Neural cell (in vitro differentiated cells): ENCODE results near the gene CDKAL1. TPM values are rescaled to one million over a fixed set of nuclear protein-coding genes. Genes with fewer than 3 reads are reported as not detected.

Experiments
- H2AFZ ChIP-seq: fragments of 200-600, 300-800 bp; sonication (generic), shearing (Covaris generic); 2 replicates; pipeline ENCODE4 v1.6.0; 2014; ENCODE audit warnings: low read depth, mild to moderate bottlenecking, antibody characterized with exemption, low read length, moderate library complexity
- H3F3A ChIP-seq: fragments of 200-600 bp; shearing (Covaris generic); 2 replicates; pipeline ENCODE4 v1.6.1; 2016; ENCODE audit warnings: mild to moderate bottlenecking, moderate library complexity, mixed read lengths, antibody characterized with exemption, low read length; ENCODE audit not compliant: insufficient read depth, poor library complexity, severe bottlenecking
- H3K27ac ChIP-seq: fragments of 200-600, 300-800 bp; sonication (generic), shearing (Covaris generic); 2 replicates; pipeline ENCODE4 v1.5.1; 2014; ENCODE audit warnings: mild to moderate bottlenecking, low read length, moderate library complexity
- H3K27me3 ChIP-seq: fragments of 300-800, 200-600 bp; sonication (generic), shearing (Covaris generic); 2 replicates; pipeline ENCODE4 v1.6.0; 2014; ENCODE audit warnings: mild to moderate bottlenecking, low read depth, low read length, moderate library complexity; ENCODE audit not compliant: insufficient read depth
- H3K36me3 ChIP-seq: fragments of 300-800, 200-600 bp; sonication (generic), shearing (Covaris generic); 2 replicates; pipeline ENCODE4 v1.5.1; 2014; ENCODE audit warnings: mild to moderate bottlenecking, antibody characterized with exemption, low read length, moderate library complexity; ENCODE audit not compliant: insufficient read depth
- H3K4me2 ChIP-seq: fragments of 300-800, 200-600 bp; sonication (generic), shearing (Covaris generic); 2 replicates; pipeline ENCODE4 v1.6.0; 2014; ENCODE audit warnings: mild to moderate bottlenecking, low read length
- H3K4me3 ChIP-seq: fragments of 300-800, 200-600 bp; sonication (generic), shearing (Covaris generic); 2 replicates; pipeline ENCODE4 v1.5.1; 2014; ENCODE audit warnings: mild to moderate bottlenecking, low read length, moderate library complexity
- H3K79me2 ChIP-seq: fragments of 200-600 bp; shearing (Covaris generic); replicated peaks from 2 replicates; pipeline ENCODE4 v1.6.0; 2014; ENCODE audit warnings: mild to moderate bottlenecking, low read length, moderate library complexity; ENCODE audit not compliant: insufficient read depth
- H3K9ac ChIP-seq: fragments of 300-800, 200-600 bp; sonication (generic), shearing (Covaris generic); 2 replicates; pipeline ENCODE4 v1.6.1; 2016; ENCODE audit warnings: mild to moderate bottlenecking, low read length, mixed read lengths
- H3K9me2 ChIP-seq: fragments of 200-600 bp; shearing (Covaris generic); 2 replicates; pipeline ENCODE4 v1.6.1; 2016; ENCODE audit warnings: mild to moderate bottlenecking, low read length, mixed read lengths; ENCODE audit not compliant: insufficient read depth
- H3K9me3 ChIP-seq: fragments of 200-600, 300-800 bp; sonication (generic), shearing (Covaris generic); 2 replicates; pipeline ENCODE4 v1.6.1; 2016; ENCODE audit warnings: mild to moderate bottlenecking, mixed run types, low read length, moderate library complexity, mixed read lengths
- H4K20me1 ChIP-seq: fragments of 200-600 bp; shearing (Covaris generic); 2 replicates; pipeline ENCODE4 v1.6.1; 2016; ENCODE audit warnings: mild to moderate bottlenecking, mixed run types; ENCODE audit not compliant: insufficient read depth
- CTCF ChIP-seq: fragments of 450-650 bp; IDR thresholded peaks from 2 replicates; pipeline ENCODE4 v1.5.1; 2014; ENCODE audit warnings: antibody characterized with exemption, mild to moderate bottlenecking, moderate library complexity; ENCODE audit not compliant: poor library complexity, severe bottlenecking
- EP300 ChIP-seq: fragments of 450-650 bp; conservative IDR thresholded peaks from 2 replicates; pipeline ENCODE4 v1.6.1; 2014; ENCODE audit warnings: antibody characterized with exemption, mild to moderate bottlenecking, moderate library complexity; ENCODE audit not compliant: poor library complexity, severe bottlenecking
- EZH2 ChIP-seq: fragments of 200-600, 300-800 bp; shearing (Covaris generic), sonication (generic); IDR thresholded peaks from 2 replicates; pipeline ENCODE4 v1.6.1; 2014; ENCODE audit warnings: antibody characterized with exemption, low read length, borderline replicate concordance, mild to moderate bottlenecking; ENCODE audit not compliant: insufficient read depth, poor library complexity, severe bottlenecking
- MXI1 ChIP-seq: fragments of 450-650 bp; conservative IDR thresholded peaks from 2 replicates; pipeline ENCODE4 v1.6.1; 2014; ENCODE audit warnings: antibody characterized with exemption, mild to moderate bottlenecking; ENCODE audit not compliant: poor library complexity, severe bottlenecking
- POLR2AphosphoS5 ChIP-seq: IDR thresholded peaks from 2 replicates; pipeline ENCODE4 v1.6.1; 2012
- RAD21 ChIP-seq: fragments of 450-650 bp; conservative IDR thresholded peaks from 2 replicates; pipeline ENCODE4 v1.6.1; 2014; ENCODE audit warnings: antibody characterized with exemption, mild to moderate bottlenecking, moderate library complexity
- REST ChIP-seq: IDR thresholded peaks from 2 replicates; pipeline ENCODE4 v1.6.1; 2012; ENCODE audit warnings: borderline replicate concordance
- SMC3 ChIP-seq: fragments of 450-650 bp; conservative IDR thresholded peaks from 2 replicates; pipeline ENCODE4 v1.6.1; 2014; ENCODE audit warnings: antibody characterized with exemption, mild to moderate bottlenecking, moderate library complexity; ENCODE audit not compliant: poor library complexity
- TAF1 ChIP-seq: IDR thresholded peaks from 2 replicates; pipeline ENCODE4 v1.6.1; 2012; ENCODE audit warnings: low read depth
- polyA plus RNA-seq: library from polyadenylated mRNA; depleted of rRNA; stranded (reverse); fragments of >200 nt; gene quantifications from 2 replicates; pipeline ENCODE4 v1.2.3, GENCODE V29; 2014

The CDKAL1 gene
- polyA plus RNA-seq, 1 donor from 2014 or later: 10.7 TPM

- no peaks in the 10 kb centered on the region for H4K20me1 ChIP-seq
- no peaks in the 10 kb centered on the region for H3F3A ChIP-seq
- no peaks in the 10 kb centered on the region for H3K27me3 ChIP-seq
- H3K9ac ChIP-seq: no peak overlapping the region
- no peaks in the 10 kb centered on the region for H3K36me3 ChIP-seq
- peaks cover 5% of the 10 kb centered on the region for H3K9me3 ChIP-seq
- H3K27ac ChIP-seq: no peak overlapping the region
- H3K4me3 ChIP-seq: no peak overlapping the region
- TF ChIP-seq EP300: no peak
- no peak for TF ChIP-seq CTCF
- TF ChIP-seq SMC3: no peak
- TF ChIP-seq POLR2AphosphoS5: no peak
- TF ChIP-seq TAF1: no peak
- TF ChIP-seq RAD21: no peak
- TF ChIP-seq MXI1: no peak
- no peak for TF ChIP-seq EZH2
- no peak for TF ChIP-seq REST
- H3K9me2 ChIP-seq: no peaks in the 10 kb centered on the region
- H3K4me2 ChIP-seq: no peak overlapping the region
- no peak overlapping the region for H2AFZ ChIP-seq
- no peaks in the 10 kb centered on the region for H3K79me2 ChIP-seq
Observed at GRCh38 chr6:20985821-20986220, 451.6 kb downstream of the CDKAL1 start.

GRCh38 chr6:20991910-20992309, 457.7 kb downstream of the CDKAL1 start:
- no peak overlapping the region for H3K27ac ChIP-seq
- no peaks in the 10 kb centered on the region for H3K79me2 ChIP-seq
- H3K9me3 ChIP-seq: no peaks in the 10 kb centered on the region
- H2AFZ ChIP-seq: no peak overlapping the region
- H3K9me2 ChIP-seq: no peaks in the 10 kb centered on the region
- H3K9ac ChIP-seq: no peak overlapping the region
- H4K20me1 ChIP-seq: no peaks in the 10 kb centered on the region
- H3K4me2 ChIP-seq: no peak overlapping the region
- no peak overlapping the region for H3K4me3 ChIP-seq
- TF ChIP-seq REST (no peak), POLR2AphosphoS5 (no peak), TAF1 (no peak), SMC3 (no peak), EZH2 (no peak), EP300 (no peak), CTCF (no peak), RAD21 (no peak), MXI1 (no peak)
- no peaks in the 10 kb centered on the region for H3F3A ChIP-seq
- H3K36me3 ChIP-seq: no peaks in the 10 kb centered on the region
- no peaks in the 10 kb centered on the region for H3K27me3 ChIP-seq
